ENCODE data around the gene FBXW2. TPM values are rescaled to one million over a fixed set of nuclear protein-coding genes. Genes with fewer than 3 reads are reported as not detected.

The FBXW2 gene
- total RNA-seq, 1 experiment from 2014 or later = 62.1 TPM

GRCh38 chr9:120768886-120769285 lies 24.3 kb downstream of the FBXW2 start:
- Histone ChIP-seq H3K56ac (ENCODE audit: insufficient read length, low read depth, low read length) (no peak overlapping the region), H3K4me1 (ENCODE audit: insufficient read depth, low read length) (no peaks in the 10 kb centered on the region), H3K9me3 (ENCODE audit: control insufficient read depth, low read depth, low read length) (no peaks in the 10 kb centered on the region), H3K9ac (ENCODE audit: extremely low read depth, insufficient read length, low read length) (no peak overlapping the region), H4K91ac (ENCODE audit: insufficient read length, low read depth, low read length) (no peak overlapping the region), H2BK20ac (ENCODE audit: low read depth, low read length, poor library complexity, severe bottlenecking) (no peak overlapping the region), H2AFZ (ENCODE audit: low read length) (no peak overlapping the region), H3K4me2 (ENCODE audit: insufficient read depth, insufficient read length, low read length) (no peak overlapping the region), H2BK120ac (ENCODE audit: low read depth, low read length, poor library complexity, severe bottlenecking) (no peak overlapping the region), H3K79me2 (ENCODE audit: insufficient read depth, low read length) (no peaks in the 10 kb centered on the region), H2BK15ac (ENCODE audit: low read depth, low read length) (no peak overlapping the region), H2BK12ac (ENCODE audit: insufficient read length, low read depth, low read length) (no peak overlapping the region), H3K27ac (ENCODE audit: insufficient read length, low read depth, low read length) (no peak overlapping the region), H3K27me3 (ENCODE audit: insufficient read depth, low read length) (no peaks in the 10 kb centered on the region), H3K79me1 (ENCODE audit: insufficient read depth, low read depth, low read length, poor library complexity, severe bottlenecking) (no peaks in the 10 kb centered on the region), H4K8ac (replicated peaks; ENCODE audit: insufficient read length, low read depth, low read length) (no peak overlapping the region), H3K23me2 (ENCODE audit: insufficient read length, low read depth, low read length, poor library complexity, severe bottlenecking) (no peaks in the 10 kb centered on the region), H4K5ac (ENCODE audit: insufficient read length, low read depth, low read length) (no peak overlapping the region), H3K23ac (ENCODE audit: insufficient read length, low read depth, low read length) (no peak overlapping the region), H3K14ac (ENCODE audit: insufficient read depth, low read length) (no peak overlapping the region), H3T11ph (ENCODE audit: low read length) (no peak overlapping the region), H4K20me1 (ENCODE audit: control insufficient read depth, insufficient read depth, insufficient read length) (no peaks in the 10 kb centered on the region), H3K18ac (ENCODE audit: insufficient read length, low read depth, low read length) (no peak overlapping the region), H2BK5ac (ENCODE audit: insufficient read length, low read length) (no peak overlapping the region), H3K4ac (ENCODE audit: low read depth, low read length) (no peak overlapping the region), H2AK5ac (ENCODE audit: insufficient read length, low read length) (no peak overlapping the region)
- no peak for DNase-seq
- no CpG with 5 or more reads among the region's 1 CpG for WGBS (ENCODE audit: extremely low coverage, insufficient read length, low lambda C conversion rate)
- Mint-ChIP-seq H3K4me1 (peaks cover 0 to 9% of the 10 kb centered on the region in 2 experiments; a peak in 3 of 4 replicates), H3K9me3 (no peaks in the 10 kb centered on the region), H3K4me3 (no peak overlapping the region), H3K36me3 (ENCODE audit: insufficient read depth in 1 of 3, low read depth in 3 of 3) (peaks cover 35 to 84% (median 61%) of the 10 kb centered on the region in 3 experiments), H3K27me3 (ENCODE audit: low read depth) (no peaks in the 10 kb centered on the region), H3K27ac (no peak overlapping the region)
- TF ChIP-seq, protein P1, sequence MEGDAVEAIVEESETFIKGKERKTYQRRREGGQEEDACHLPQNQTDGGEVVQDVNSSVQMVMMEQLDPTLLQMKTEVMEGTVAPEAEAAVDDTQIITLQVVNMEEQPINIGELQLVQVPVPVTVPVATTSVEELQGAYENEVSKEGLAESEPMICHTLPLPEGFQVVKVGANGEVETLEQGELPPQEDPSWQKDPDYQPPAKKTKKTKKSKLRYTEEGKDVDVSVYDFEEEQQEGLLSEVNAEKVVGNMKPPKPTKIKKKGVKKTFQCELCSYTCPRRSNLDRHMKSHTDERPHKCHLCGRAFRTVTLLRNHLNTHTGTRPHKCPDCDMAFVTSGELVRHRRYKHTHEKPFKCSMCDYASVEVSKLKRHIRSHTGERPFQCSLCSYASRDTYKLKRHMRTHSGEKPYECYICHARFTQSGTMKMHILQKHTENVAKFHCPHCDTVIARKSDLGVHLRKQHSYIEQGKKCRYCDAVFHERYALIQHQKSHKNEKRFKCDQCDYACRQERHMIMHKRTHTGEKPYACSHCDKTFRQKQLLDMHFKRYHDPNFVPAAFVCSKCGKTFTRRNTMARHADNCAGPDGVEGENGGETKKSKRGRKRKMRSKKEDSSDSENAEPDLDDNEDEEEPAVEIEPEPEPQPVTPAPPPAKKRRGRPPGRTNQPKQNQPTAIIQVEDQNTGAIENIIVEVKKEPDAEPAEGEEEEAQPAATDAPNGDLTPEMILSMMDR (conservative IDR thresholded peaks at IDR 0.05) = no peak

All from H9 (cell line).